HL-60/S4 (cell line): Measurements from ENCODE around the gene TSSK6.
"Not testable (repeated sequence)": the region's sequence is repeated elsewhere in the genome, so short reads cannot be mapped to it uniquely, and the experiment has no call there.

Source experiments
- in situ Hi-C: fragments of 300-500 bp; cut with MboI; formaldehyde crosslinking; loops from 2 replicates; pipeline ENCODE4 v1.14.3; 2022; ENCODE audit warnings: low sequenced_read_pairs

The TSSK6 gene

GRCh38 chr19:19475015-19475765 lies 40.2 kb downstream of the TSSK6 start:
- in situ Hi-C loops: loop anchor here (25.0 kb wide), 1 partner anchor 313 kb away; the partner anchor contains the start of gene MEF2B

- in situ Hi-C loops: not testable (repeated sequence)
Measured at GRCh38 chr19:19472106-19472505, 43.2 kb downstream of the TSSK6 start.

- in situ Hi-C loops: no loop called here
Measured at GRCh38 chr19:19471682-19472081, 43.7 kb downstream of the TSSK6 start.

GRCh38 chr19:19470579-19470978 lies 44.8 kb downstream of the TSSK6 start:
- in situ Hi-C loops: no loop called here

- in situ Hi-C loops: no loop called here
Measured at GRCh38 chr19:19468424-19469050, 46.8 kb downstream of the TSSK6 start.

- in situ Hi-C loops: no loop called here
Measured at GRCh38 chr19:19466201-19466600, 49.1 kb downstream of the TSSK6 start.

- in situ Hi-C loops: no loop called here
Measured at GRCh38 chr19:19465436-19466070, 49.8 kb downstream of the TSSK6 start.

- in situ Hi-C loops: no loop called here
Measured at GRCh38 chr19:19464339-19465098, 50.8 kb downstream of the TSSK6 start.
